GM19395 (cell line): Measurements from ENCODE around the gene OR6C74.

ENCODE experiments used
- ATAC-seq: cut with Tn5 transposase; IDR thresholded peaks from one replicate; pipeline ENCODE4 v1.9.1; 2021; ENCODE audit warnings: mild to moderate bottlenecking, moderate library complexity; ENCODE audit not compliant: unreplicated experiment

Gene OR6C74

DNA sequence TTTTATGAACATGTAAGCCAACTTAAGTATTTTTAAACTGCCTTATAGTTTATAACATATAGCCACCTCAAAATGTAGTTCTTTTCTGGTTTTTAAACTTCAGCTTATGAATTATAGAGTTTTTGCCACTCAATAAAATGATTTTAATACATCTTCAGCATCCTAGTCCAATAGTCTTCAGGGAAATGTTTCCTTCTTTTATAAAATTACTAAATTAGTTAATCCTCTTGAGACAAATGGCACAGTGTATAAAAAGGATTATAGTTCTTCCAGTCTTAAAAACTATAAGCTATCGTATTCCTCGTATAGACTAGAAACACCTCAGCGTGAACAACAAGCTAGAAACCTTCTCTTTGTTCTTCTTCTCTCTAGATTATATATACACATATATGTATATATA, at the start of gene OR6C74:
TSS of gene OR6C74 (plus strand) at position 301 of the 400 bp plus-strand sequence. CDS start 2,679 bp downstream, outside the sequence.
- ATAC-seq: no peak

DNA sequence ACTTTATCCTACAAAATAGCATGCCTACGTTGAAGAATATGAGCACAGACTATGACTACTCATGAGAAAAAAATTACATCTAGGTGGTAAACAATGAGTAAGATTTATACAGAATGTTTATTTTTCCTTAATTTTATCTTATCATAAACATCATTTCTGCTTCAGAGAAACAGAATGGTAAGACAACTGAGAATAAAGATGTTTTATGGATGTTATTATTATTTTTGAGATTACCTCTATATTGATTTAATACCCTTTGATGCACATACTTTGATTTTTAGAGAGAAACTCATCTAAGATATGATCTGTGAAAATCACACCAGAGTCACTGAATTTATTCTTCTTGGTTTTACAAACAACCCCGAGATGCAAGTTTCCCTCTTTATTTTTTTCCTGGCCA, 23.7 kb upstream of the OR6C74 start, which contains the start of gene OR10A7:
TSS of gene OR10A7 (plus strand) at position 301 of the 400 bp plus-strand sequence. CDS start at position 301, 0 bp downstream.
- no peak for ATAC-seq

DNA sequence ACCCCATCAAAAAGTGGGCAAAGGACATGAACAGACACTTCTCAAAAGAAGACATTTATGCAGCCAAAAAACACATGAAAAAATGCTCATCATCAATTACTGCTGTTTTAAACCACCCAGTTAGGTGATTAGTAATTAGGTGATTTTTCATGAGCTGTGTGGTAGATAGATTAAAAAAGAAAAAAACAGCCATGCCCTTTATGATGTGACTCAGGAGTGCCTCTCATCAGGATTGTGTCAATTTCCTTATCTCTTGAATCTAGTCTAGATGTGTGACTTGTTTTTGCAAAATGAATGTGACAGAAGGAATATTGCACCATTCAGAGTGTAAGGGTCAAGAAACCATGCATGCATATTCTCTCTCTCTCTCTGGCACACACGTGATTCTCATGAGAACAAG, 17.9 kb upstream of the OR6C74 start:
- no peak for ATAC-seq

DNA sequence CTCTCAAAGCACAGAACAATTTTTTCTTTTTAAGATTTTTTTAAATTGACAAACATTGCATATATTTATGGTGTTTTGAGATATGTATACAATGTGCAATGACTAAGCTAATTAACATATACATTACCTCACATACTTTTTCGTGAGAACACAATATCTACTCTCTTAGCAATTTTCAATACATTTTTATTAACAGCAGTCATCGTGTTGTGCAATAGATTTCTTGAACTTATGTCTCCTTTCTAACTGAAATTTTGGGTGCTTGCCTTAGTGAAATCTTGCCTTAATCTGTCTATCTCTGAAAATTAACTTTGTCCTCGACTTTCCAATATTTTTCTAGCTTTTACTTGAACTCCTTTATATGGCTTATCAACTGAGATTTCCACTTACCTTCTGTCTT, 16.8 kb upstream of the OR6C74 start:
- ATAC-seq: no peak

DNA sequence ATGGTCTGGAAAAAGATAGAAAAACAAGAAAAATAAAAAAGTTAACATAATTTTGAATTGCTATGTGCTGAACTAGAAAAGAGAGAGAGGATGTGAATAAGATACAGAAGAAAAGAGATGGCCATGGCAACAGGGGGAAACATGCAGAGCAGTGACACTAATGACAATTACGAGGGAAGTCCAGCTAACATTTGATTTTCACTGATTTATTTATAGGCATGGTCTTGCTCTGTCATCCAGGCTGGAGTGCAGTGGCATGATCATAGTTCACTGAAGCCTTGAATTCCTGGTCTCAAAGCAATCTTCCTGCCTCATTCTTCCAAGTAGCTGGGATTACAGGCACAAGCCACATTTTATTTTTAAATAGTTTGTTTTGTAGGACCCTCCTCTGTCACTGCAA, 1.8 kb downstream of the OR6C74 start:
- no peak for ATAC-seq

DNA sequence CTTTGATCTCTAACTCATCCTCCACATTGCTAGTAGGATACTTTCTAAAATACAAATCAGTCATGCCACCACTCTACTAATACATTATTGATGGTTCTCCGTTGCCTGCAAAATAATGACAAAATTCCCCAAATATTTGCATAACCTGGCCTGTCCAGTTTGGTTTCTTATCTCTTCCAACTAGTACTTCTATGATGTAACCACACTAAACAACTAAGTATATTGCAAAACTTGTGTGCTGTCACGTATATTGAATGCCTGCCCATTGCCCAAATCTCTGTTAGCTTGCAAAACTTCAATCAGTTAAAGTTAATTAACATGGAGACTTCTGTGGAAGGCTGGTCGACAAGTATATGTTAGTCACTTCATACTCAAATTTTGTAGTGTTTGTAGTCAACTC, 6.5 kb downstream of the OR6C74 start:
- no peak for ATAC-seq

DNA sequence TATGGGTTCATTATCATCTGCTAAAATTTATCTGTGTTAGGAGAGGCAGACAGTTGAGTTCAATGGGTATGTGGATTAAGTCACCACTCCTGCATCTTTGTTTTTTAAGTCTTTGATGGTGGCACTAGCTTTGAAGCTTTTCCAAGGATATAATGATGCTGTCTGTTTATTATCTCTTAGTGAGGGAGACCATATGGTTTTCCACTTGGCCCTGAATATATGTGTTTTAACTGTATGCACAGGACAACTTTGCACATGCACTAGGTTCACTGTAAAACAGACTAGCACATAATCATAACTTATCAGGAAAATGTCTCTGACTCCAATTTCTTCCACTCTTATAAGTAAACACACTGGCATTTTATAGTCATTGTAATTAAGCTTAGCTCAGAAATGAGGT, 8.9 kb downstream of the OR6C74 start:
- ATAC-seq: no peak

DNA sequence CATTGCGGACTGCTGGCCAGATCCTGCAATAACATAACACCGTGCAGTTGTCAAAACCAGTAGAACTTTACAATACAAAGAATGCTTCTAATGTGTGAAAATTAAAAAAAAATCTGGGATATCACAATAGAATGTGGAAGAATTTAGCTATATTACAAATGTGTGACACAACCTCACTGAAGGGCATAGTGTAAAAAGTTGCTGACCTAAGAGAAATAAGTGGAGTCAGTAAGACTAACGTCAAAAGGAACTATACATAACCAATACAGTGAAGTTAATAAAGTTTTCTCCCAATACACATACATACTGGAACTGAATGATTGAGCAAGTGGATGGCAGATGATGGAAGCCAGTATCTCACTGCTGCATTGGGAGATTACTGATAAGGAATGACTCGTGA, 12.4 kb downstream of the OR6C74 start:
- ATAC-seq: no peak

DNA sequence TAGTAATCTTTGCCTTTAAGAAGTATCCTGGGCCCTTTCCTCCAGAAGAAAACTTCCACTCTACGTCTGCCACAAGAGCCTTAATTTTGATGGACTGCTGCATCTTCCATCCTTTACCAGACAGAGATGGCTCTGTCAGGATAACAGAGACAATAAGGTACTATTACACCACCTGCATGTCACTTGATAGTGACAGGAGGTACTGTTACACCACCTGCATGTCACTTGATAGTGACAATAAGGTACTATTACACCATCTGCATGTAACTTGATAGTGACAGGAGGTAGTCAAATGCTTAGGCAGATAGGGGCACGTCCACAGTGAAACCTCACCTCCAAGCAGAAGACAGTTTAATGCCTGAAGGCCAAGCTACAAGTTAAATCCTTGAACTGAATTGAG, 13.9 kb downstream of the OR6C74 start:
- no peak for ATAC-seq

DNA sequence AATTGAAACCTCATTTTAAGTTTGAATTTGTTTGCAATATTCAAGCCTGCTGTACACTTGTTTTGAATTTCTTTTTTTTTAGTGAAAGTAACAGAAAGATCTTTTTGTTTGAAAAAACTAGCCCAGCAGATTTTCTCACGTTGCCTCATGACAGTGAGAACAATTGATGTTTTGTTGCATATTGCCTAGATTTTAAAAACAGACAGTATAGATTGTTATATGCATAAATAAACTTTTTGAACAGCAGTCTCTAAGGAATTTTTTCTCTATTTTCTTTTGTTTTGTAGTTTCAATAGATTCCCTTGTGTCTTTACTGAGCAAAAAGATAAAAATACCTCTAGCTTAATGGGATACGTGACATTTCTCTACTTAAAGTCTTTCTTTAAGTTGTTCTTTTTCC, 36.6 kb downstream of the OR6C74 start:
- ATAC-seq: no peak

DNA sequence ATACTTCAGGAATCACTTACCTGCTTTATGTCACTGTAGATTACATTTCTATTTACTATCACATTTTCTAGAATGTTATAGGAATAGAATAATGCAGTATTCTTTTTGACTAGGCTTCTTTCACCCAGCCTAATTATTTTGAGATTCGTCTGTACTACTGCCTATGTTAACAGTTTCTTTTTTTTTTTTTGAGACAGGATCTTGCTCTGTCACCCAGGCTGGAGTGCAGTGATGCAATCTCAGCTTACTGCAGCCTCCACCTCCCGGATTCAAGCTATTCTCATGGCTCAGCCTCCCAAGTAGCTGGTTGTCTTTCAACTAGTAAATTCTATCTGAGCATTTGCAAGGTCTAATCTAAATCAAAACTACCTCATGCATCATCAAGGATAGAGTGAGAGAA, 45.6 kb downstream of the OR6C74 start:
- ATAC-seq: no peak
